Measurements from ENCODE around the gene SPATA45.
"Not testable (repeated sequence)": the region's sequence is repeated elsewhere in the genome, so short reads cannot be mapped to it uniquely, and the experiment has no call there.

SPATA45 gene

DNA sequence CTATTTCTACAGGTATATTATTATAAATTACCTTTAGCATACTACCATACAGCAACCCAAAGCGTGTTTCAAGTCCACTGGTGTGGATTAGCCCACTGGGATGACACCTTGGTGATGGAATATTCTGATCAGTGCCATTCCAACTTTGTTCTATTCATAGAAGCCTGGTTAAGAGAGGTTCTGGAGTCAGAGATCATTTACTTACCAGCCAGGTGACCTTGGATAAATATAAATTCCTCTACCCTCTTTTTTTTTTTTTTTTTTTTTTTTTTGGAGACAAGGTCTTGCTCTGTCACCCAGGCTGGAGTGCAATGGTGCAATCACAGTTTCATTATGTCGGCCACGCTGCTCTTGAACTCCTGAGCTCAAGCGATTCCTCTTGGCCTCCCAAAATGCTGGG is at the start of gene SPATA45:
Gene SPATA45 (minus strand): TSS at position 101 of the 400 bp plus-strand sequence. CDS start 11,500 bp downstream, outside the sequence.
- no peak for DNase-seq

DNA sequence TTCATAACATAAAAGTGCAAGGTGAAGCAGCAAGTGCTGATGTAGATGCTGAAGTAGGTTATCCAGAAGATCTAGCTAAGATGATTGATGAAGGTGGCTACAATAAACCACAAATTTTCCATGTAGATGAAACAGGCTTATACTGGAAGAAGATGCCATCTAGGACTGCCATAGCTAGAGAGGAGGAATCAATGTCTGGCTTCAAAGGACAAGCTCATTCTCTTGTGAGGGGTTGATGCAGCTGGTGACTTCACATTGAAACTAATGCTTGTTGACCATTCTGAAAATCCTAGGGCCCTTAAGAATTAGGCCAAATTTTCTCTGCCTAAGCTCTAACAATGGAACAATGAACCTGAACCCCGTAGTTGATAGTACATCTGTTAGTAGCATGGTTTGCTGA is 44.7 kb upstream of the SPATA45 start:
- DNase-seq = no peak

DNA sequence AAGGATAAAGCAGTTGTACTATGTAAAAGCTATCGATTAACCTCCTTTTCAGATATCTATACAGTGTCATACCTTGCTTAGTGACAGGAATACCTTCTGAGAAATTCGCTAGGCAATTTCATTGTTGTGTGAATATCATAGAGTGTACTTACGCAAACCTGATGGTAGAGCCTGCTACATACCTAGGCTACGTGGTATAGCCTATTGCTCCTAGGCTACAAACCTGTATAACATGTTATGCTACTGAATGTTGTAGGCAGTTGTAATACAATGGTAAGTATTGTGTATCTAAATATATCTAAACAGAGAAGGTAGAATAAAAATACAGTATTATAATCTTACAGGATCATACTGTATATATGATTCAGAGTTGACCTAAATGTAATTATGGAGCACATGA is 37.1 kb upstream of the SPATA45 start:
- DNase-seq = no peak

DNA sequence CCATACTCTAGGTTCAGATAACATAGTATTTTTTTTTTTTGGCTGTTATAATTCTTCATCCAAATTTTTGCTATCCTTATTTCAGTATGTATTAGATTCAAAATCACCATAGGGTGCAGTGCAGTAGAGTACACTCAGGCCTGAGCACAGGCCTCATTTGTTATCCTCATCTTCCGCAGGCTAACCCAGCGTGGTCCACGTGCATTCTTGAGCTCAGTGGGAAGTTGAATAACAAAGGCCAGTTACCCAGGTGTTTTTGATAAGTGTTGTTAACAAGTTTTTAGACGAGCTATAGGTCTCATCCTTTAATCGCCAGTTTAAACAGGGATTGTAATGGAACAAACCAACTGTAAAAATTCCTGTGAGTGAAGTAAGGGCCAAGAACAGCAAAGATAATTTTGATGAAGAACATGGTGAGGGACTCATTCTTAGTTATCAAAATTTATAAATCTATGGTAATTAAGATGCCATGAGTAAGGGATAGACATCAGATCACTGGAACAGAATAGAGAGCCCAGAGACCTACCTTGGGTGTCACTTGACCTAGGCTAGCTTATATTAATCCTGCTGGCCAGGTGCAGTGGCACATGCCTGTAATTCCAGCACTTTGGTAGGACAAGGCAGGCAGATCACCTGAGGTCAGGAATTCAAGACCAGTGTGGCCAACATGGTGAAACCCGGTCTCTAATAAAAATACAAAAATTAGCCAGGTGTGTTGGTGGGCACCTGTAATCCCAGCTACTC is 32.7 kb upstream of the SPATA45 start:
- DNase-seq = no peak

DNA sequence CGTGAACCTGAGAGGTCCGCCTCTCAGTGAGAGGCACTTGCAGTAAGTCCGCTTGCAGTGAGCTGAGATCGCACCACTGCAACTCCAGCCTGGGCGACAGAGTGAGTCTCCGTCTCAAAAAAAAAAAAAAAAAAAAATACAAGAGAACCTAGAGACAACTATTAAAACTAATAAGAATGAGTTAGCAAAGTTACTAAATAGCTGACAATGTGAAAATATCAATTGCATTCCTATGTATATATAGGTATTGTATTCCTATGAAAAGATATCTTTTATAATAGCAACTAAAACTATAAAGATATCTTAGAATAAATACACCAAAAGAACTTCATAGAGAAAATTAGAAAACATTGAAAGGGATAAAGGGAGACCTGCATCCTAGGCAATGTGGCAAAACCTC is 31.0 kb upstream of the SPATA45 start:
- DNase-seq = no peak

DNA sequence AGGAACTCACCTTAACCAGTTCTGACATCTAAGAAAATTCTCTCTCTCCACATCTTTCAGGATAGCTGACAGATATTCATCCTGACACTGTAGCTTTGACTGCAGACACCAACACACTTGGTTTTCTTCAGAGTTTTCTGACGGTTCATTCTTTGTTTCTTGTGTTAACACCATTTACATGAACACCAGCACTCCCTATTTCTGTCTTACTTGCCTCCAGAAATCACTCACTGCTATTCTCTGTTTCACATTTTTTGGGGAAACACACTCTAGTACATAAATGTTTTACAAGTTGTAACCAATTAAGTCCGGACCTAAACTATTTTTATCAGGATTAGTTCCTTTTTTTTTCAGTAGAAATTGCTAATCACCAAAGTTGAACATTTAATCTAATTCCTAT is 26.1 kb upstream of the SPATA45 start:
- no peak for DNase-seq

DNA sequence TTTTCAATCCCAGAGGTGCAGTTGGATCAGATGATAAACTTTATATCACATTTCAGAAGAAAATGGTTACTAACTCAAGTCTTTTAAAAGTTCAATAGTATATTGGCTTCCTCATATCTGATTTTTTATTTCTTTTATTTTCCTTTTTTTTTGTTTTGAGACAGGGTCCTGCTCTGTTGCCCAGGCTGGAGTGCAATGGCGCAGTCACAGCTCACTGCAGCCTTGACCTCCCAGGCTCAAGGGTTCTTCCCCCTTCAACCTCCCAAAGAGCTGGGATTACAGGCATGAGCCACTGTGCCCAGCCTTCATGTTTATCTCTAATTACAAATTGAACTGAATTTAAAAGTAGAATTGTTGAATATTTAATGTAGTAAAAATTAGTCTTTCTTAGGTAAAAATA is 24.5 kb upstream of the SPATA45 start:
- no peak for DNase-seq

DNA sequence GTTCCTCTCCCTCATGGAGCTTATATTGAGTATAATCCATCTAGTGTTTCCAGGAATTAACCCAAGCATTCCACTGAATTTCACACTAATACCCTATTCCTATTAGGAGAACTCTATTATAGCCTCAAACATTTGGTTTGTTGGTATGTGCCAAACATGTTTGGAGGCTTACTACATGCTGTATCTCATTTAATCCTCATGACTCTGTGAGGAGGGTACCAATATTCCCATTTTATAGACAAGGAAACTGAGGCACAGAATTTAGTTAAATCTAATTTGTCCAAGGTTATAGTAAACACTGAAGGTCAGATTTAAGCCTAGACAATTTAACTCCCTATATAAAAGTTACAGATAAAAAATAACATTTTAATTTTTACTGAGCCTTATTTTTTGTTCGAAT is 19.7 kb upstream of the SPATA45 start:
- DNase-seq = no peak

DNA sequence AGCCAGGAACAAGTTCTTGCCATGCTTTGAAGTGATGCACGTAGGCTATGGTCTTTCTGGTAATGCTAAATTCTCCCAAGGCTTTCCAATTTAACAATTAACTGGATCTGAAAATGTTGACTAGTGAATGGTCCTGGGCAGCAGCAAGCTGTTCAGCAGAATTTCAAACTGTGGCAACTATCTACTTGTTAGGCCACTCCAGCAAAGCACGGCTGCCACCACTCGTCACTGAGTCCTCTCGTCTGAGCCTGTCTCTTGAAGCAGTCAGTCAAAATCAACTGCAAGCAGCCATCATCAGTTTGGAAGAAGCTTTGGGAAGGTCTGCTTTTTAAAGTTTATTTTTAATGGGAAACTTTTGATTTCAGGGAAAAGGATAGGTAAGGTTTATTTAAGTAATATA is 16.8 kb upstream of the SPATA45 start:
- DNase-seq = no peak

DNA sequence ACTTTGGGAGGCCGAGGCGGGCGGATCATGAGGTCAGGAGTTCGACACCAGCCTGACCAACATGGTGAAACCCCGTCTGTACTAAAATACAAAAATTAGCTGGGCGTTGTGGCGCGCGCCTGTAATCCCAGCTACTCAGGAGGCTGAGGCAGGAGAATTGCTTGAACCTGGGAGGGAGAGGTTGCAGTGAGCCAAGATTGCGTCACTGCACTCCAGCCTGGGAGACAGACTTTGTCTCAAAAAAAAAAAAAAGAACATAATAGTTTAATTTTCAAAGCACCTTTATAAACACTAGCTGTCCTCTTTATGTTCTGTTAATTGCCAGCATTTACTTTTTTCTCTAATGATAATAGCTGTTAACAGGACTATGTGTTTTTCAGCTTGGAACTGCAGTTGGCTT is 15.9 kb upstream of the SPATA45 start:
- not testable (repeated sequence) for DNase-seq

DNA sequence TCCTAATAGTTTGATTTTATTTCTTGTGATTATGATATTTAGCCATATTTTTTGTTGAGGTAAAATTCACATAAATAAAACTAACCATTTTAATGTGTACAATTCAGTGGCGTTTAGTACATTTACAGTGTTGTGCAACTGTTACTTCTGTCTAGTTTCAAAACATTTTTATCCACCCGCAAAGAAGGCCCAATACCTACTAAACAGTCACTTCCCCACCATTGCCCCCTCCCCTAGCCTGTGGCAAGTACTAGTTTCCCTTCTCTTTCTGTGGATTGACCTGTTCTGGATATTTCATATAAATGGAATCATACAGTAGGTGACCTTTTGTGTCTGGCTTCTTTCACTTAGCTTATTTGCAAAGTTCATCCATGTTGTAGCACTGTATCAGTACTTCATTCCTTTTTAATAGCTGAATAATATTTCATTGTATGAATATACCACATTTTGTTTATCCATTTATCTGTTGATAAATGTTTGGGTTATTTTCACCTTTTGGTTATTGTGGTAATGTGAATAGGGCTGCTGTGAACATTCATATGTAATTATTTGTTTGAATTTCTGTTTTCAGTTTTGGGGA is 14.8 kb upstream of the SPATA45 start:
- no peak for DNase-seq

DNA sequence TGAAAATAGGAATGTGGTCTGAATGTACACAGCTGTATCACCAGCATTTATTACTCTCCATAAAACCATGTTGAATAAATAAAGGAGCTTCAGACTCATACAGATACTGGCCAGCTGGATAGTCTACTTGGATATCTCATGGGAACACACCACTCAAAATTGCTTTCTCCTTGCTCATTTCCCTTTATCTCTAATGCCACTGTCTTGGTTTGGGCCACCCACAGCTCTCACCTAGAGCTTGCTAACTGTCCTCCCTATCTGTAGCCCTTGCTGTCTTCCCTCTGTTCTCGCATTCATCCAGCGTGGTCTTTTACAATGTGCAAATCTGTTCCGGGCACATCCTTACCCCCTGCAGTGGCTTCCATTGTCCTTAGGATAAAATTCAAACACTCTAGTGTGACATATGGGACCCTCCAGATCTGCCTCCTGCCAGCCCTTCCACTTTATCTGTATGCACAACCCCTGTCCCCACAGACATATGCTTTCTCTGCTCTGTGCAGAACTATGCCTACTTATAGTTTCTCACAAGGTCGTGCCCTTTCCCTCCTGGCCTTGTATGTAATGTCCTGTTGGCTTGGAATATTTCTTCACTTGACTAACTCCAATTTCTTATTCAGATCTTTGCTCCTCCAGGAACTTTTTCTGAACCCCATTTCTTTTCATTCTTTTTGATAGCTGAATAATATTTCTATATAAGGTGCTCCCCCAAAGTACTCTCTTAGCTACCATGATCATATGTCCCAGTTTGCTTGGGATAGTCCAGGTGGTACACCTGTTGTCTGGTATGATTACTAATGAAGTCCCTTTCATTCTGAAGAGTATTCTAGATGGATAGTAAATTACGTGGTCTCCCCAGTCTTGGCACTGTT is 13.5 kb upstream of the SPATA45 start:
- DNase-seq = peak; percentile 26

DNA sequence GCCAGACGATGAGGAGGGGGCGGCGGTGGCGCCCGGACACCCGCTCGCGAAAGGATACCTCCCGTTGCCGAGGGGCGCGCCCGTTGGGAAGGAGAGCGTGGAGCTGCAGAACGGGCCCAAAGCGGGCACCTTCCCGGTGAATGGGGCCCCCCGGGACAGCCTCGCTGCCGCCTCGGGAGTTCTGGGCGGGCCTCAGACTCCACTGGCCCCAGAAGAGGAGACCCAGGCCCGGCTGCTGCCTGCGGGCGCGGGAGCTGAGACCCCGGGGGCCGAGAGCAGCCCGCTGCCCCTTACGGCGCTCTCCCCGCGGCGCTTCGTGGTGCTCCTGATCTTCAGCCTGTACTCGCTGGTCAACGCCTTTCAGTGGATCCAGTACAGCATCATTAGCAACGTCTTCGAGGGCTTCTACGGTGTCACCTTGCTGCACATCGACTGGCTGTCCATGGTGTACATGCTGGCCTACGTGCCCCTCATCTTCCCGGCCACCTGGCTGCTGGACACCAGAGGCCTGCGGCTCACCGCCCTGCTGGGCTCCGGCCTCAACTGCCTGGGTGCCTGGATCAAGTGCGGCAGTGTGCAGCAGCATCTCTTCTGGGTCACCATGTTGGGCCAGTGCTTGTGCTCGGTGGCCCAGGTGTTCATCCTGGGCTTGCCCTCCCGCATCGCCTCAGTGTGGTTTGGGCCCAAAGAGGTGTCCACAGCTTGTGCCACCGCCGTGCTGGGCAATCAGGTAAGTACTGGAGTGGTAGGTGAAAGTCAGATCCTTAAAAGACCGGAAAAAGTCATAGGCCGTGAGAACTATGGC is 11.2 kb upstream of the SPATA45 start:
- peak; percentile 22 for DNase-seq

DNA sequence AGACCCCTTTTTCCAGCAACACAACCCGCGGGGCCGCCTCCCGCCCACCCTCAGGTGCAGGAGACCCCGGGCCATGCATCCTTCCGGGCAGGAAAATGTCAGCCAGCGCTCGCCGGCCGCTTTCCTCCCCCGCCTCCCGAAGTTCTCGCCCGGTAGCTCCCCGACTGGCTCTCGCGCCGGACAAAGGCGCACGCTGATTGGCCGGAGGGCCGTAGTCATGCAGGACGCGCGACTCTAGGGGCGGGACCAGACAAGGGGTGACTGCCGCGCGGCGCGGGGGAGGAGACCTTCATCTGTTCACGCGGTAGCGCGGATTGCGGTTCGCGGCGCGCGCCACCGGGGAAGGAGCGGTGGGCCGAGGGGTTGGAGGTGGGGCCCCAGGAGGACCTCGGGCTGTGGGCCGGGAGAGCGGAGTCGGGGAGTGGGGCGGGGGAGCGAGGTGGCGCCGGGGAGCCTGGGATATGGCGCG is 10.6 kb upstream of the SPATA45 start, which contains the start of gene FLVCR1:
Gene FLVCR1 (plus strand): TSS at position 284 of the 469 bp plus-strand sequence. CDS start 178 bp downstream, at position 462.
- peak; percentile 80 for DNase-seq

DNA sequence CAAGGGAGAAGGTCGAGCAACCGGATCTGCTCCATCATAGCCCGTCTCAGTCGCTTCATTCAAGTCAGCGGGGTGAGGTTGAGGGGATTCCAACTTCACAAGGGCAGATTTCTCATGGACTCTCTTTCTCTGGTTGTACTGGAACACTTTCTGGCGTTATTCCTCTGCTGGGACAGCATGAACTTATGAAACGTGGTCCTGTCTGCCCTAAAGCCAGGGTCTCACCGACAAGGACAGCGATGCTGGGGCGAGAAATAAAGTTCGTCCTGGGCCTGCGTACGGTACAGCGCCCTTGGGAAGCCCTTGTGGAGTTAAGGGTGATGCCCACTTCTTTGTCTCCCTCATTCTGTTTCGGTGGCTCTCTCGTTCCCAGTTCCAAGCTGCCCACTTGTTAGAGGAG is 9.3 kb upstream of the SPATA45 start:
- DNase-seq = no peak

DNA sequence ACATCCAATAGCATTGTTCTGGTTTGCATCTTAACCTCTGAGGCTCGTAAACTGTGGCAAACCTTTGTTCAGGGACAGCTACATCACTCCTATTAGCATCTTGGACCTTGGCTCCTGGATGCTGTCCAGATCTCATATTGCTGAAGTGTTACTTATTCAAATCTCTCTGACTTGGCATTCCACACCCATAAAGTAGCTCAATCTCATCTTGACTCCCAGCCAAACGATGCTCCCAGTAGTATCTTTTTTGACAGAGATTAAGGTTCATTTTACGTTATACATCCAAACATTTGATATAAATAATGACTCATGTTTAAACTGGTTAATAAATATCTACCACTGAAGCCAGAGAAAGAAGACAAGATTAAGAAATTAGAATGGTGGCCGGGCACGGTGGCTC is 6.2 kb upstream of the SPATA45 start:
- no peak for DNase-seq

DNA sequence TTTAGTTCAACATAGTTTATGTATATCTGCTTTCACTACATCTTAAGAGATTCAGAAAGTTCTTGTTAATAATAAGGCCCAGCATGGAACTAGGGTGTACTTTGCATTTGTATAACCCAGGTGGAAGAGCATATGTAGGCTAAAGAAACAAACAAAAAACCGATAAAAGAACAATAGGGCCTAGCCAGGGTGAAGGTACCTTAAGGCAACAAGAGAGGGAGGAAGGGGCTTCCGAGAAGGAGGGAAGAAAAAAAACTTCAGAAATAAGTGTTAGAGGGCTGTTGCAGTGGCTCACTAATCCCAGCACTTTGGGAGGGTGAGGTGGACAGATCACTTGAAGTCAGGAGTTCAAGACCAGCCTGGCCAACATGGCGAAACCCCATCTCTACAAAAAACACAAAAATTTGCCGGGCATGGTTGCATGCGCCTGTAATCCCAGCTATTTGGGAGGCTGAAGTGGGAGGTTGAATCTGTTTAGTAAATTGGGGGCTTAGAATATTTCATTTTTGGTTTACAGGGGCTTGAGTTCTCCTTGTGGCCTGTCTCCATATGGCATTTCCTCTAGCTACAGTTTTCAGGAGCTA is 4.7 kb upstream of the SPATA45 start:
- DNase-seq = no peak

DNA sequence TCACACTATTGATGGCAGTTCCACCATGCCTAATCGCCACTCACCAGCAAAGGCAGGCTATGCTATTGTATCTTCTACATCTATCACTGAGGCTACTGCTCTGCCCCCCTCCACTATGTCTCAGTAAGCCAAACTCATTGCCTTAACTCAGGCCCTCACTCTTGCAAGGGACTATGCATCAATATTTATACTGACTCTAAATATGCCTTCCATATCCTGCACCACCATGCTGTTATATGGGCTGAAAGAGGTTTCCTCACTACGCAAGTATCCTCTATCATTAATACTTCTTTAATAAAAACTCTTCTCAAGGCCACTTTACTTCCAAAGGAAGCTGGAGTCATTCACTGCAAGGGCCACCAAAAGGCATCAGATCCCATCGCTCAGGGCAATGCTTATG is 2.9 kb downstream of the SPATA45 start:
- not testable (repeated sequence) for DNase-seq

DNA sequence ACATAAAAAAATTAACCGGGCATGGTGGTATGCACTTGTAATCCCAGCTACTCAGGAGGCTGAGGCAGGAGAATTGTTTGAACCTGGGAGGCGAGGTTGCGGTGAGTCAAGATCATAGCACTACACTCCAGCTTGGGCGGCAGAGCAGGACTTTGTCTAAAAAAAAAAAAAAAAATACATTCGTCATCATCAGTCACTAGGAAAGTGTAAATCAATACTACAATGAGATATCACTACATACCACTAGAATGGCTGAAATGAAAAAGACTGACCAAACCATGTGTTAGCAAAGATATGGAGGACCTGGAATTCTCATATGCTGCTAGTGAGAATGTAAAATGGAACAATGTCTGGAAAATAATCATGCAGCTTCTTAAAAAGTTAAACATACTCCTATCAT is 9.3 kb downstream of the SPATA45 start:
- no peak for DNase-seq

DNA sequence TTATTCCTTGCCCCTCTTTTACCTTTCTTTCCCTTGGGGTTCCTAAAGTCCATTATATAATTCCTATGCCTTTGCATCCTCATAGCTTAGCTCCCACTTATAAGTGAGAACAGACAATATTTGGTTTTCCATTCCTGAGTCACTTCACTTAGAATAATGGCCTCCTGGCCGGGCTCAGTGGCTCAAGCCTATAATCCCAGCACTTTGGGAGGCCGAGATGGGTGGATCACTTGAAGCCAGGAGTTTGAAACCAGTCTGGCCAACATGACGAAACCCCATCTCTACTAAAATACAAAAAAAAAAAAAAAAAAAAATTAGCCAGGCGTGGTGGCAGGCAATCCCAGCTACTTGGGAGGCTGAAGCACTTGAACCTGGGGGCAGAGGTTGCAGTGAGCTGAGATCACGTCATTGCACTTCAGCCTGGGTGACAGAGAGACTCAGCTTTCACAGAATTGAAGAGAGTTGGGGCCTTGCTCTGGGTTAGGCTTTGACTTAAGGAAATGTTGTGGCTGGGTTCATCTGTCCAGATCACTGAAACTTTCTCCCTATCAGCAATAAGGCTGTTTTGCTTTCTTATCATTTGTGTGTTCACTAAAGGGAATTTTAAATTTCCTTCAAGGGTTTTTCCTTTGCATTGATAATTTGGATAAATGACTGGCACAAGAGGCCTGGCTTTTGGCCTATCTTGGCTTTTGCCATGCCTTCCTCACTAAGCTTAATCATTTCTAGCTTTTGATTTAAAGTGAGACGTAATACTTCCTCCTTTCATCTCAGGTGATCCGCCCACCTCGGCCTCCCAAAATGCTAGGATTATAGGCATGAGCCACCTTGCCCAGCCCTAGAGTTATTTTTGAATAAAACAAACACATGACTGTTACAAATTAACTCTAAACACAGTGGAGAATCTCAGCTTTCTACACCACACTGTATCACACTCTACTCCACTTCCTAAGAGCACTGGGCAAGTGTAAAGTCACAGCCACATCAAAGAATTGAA is 13.9 kb downstream of the SPATA45 start:
- not testable (repeated sequence) for DNase-seq

DNA sequence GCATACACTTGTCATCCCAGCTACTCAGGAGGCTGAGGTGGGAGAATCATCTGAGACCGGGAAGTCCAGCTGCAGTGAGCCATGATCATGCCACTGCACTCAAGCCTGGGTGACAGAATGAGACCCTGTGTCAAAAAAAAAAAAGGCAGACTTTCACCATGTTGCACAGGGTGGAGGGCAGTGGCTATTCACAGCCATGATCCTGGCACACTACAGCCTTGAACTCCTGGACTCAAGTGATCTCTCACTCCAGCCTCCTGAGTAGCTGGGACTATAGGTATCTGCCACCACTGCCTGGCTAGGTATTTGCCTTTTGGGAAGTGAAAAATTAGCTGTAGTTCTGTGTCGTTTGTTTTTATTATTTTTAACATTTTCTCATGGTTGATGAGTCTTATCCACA is 19.1 kb downstream of the SPATA45 start:
- no peak for DNase-seq

All from NCI-H748 treated with DMSO at 0.1 percent for 48 hours (cell line).